ENCODE measurements around the gene AKT1S1. TPM values are rescaled to one million over a fixed set of nuclear protein-coding genes. Genes with fewer than 3 reads are reported as not detected.
A peak's percentile ranks its signal among the peaks of the same experiment; 100 is the strongest.

The AKT1S1 gene
- total RNA-seq, 1 donor from 2014 or later: 29.4 TPM

DNA sequence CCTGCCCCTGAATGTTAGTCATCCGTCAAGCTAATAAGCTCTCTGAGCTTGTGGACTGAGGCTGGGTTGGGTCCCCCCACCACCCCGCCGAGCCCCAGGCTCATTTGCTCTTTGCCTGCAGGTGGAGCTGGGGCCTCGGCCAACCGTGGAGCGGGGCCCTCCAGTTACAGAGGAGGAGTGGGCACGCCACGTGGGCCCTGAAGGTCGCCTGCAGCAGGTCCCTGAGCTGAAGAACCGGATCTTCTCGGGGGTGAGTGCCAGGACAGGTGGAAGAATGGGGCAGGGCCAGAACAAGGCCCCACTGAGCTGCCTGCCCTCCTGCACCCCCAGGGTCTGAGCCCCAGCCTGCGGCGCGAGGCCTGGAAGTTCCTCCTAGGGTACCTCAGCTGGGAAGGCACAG is 5.5 kb upstream of the AKT1S1 start:
- TF ChIP-seq, protein P1, sequence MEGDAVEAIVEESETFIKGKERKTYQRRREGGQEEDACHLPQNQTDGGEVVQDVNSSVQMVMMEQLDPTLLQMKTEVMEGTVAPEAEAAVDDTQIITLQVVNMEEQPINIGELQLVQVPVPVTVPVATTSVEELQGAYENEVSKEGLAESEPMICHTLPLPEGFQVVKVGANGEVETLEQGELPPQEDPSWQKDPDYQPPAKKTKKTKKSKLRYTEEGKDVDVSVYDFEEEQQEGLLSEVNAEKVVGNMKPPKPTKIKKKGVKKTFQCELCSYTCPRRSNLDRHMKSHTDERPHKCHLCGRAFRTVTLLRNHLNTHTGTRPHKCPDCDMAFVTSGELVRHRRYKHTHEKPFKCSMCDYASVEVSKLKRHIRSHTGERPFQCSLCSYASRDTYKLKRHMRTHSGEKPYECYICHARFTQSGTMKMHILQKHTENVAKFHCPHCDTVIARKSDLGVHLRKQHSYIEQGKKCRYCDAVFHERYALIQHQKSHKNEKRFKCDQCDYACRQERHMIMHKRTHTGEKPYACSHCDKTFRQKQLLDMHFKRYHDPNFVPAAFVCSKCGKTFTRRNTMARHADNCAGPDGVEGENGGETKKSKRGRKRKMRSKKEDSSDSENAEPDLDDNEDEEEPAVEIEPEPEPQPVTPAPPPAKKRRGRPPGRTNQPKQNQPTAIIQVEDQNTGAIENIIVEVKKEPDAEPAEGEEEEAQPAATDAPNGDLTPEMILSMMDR (IDR thresholded peaks at IDR 0.05): no peak
- Histone ChIP-seq H3K9me3 (no peaks in the 10 kb centered on the region), H3K4me1 (peaks cover 14% of the 10 kb centered on the region), H3K36me3 (peaks cover 72% of the 10 kb centered on the region), H3K27me3 (no peaks in the 10 kb centered on the region), H3K4me3 (no peak overlapping the region), H3K27ac (no peak overlapping the region)
- intact Hi-C loops (cut with DNase I): no loop called here
- ATAC-seq (no peak), DNase-seq (no peak)

DNA sequence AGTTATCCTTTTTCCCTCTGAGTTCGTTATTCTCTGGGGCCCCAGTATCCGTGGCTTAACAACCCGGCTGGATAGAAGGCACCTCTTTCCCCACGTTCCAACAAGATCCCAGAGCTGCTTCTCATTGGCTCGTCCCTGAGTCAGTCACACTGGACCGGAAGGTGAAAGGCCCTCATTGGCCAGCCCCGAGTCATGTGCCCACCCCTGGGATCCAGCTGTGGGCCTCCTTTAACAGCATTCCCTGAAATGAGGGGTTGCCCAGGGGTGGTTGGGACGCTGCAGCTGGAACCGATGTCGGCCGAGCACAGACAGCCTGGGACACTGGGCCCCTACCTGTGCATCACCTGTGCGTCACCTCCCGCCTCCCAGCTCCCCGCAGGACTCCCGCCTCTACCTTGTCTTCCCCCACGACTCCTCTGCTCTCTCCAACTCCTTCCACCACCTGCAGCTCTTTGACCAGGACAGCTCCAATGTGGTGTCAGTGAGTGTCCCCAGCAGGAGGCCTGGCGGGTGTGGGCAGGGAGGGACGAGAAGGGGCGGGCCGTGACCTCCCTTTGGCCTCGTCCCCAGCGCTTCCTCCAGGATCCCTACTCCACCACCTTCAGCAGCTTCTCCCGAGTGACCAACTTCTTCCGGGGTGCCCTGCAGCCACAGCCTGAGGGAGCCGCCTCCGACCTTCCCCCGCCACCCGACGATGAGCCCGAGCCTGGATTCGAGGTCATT is 4.7 kb upstream of the AKT1S1 start:
- Histone ChIP-seq H3K27ac (no peak overlapping the region), H3K36me3 (peaks cover 72% of the 10 kb centered on the region), H3K4me3 (no peak overlapping the region), H3K4me1 (peaks cover 14% of the 10 kb centered on the region), H3K27me3 (no peaks in the 10 kb centered on the region), H3K9me3 (no peaks in the 10 kb centered on the region)
- ATAC-seq (no peak), DNase-seq (peak; percentile 61)
- TF ChIP-seq, protein P1 (IDR thresholded peaks at IDR 0.05): no peak
- intact Hi-C loops (cut with DNase I): no loop called here

DNA sequence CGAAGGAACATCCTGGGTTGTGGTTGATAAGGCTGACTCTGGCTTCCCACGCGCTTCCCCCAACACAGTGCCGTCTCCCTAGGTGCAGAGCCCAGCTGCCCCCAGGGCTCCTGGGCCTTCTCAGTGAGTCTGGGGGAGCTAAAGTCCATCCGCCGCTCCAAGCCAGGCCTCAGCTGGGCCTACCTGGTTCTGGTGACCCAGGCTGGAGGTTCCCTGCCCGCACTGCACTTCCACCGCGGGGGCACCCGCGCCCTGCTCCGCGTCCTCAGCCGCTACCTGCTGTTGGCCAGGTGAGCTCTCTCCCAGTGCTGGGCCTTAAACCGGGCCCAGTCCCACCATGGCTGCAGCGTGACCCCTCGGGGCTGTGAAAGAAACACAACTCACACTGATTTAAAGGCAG is 4.0 kb upstream of the AKT1S1 start:
- no peaks in the 10 kb centered on the region for H3K9me3 ChIP-seq
- intact Hi-C loops (cut with DNase I): no loop called here
- peaks cover 14% of the 10 kb centered on the region for H3K4me1 ChIP-seq
- peak; percentile 62 for DNase-seq
- no peak overlapping the region for H3K4me3 ChIP-seq
- H3K27ac ChIP-seq: no peak overlapping the region
- peaks cover 72% of the 10 kb centered on the region for H3K36me3 ChIP-seq
- TF ChIP-seq, protein P1 (IDR thresholded peaks at IDR 0.05): no peak
- no peak for ATAC-seq
- no peaks in the 10 kb centered on the region for H3K27me3 ChIP-seq

DNA sequence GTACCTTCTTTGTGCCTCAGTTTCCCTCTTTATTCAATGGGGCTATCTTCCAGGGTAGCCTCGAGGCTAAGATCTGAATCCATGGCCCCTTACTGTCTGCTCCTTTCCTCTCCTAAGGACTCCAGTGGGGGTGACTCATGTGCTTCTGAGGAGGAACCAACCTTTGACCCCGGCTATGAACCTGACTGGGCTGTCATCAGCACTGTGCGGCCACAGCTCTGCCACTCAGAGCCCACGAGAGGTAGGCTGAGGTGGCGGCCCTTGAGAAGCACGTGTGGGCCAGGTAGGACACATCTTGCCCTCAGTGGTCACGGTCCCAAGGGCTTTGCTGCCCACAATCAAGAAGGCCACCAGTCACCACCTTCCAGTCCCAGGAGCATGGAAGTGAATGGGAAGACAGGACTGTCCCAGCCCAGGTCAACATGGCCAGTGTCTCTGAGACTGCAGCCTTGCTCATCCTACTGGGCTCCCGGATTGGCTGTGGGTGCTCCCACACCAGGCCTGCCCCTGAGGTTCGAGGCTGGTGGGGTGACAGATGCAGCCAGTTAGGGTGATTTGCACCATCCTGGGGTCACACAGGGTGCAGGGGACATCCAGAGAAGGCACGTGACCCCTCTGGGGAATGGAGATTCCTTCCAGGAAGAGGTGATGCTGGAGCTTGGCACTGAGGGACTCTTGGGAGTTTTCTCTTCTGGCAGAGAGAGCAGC is 3.2 kb upstream of the AKT1S1 start:
- TF ChIP-seq, protein P1 (IDR thresholded peaks at IDR 0.05): no peak
- Histone ChIP-seq H3K4me3 (no peak overlapping the region), H3K9me3 (no peaks in the 10 kb centered on the region), H3K27ac (no peak overlapping the region), H3K27me3 (no peaks in the 10 kb centered on the region), H3K4me1 (peaks cover 18% of the 10 kb centered on the region), H3K36me3 (peaks cover 67% of the 10 kb centered on the region)
- DNase-seq (no peak), ATAC-seq (no peak)
- intact Hi-C loops (cut with DNase I): no loop called here

DNA sequence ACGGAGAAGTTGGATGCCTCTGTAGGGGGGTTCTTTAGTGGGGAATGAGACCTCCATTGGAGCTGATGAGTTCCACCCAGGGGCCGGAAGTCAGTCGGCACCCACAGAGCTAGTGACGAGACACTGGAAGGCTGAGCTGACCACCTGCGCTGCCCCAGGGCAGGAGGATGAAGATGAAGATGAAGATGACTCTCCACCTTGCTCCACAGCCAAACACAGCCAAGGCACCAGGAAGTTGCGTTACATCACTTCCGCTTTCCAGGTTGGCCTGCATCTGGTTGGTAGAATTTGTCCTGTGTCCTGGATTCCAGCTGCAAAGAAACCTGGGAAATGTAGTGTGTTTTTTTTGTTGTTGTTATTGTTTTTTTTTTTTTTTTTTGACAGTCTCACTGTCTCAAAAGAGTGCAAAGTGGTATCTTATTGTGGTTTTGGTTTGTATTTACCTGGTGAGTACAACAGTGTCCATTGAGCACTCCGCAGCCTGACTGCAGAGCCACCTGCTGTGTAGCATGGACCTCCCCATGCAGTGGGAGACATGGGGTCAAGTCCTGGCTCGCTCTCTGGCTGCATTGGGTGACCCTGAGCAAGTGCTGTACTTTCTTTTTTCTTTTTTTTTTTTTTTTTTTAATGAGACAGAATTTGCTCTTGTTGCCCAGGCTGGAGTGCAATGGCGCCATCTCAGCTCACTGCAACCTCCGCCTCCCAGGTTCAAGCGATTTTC is 2.2 kb upstream of the AKT1S1 start:
- Histone ChIP-seq H3K4me3 (no peak overlapping the region), H3K27ac (no peak overlapping the region), H3K9me3 (no peaks in the 10 kb centered on the region), H3K36me3 (peaks cover 58% of the 10 kb centered on the region), H3K27me3 (no peaks in the 10 kb centered on the region), H3K4me1 (peaks cover 22% of the 10 kb centered on the region)
- DNase-seq (no peak), ATAC-seq (no peak)
- TF ChIP-seq, protein P1 (IDR thresholded peaks at IDR 0.05): no peak
- intact Hi-C loops (cut with DNase I): no loop called here
